ENCODE measurements around the gene ZNF26.
"Not testable (repeated sequence)": the region's sequence is repeated elsewhere in the genome, so short reads cannot be mapped to it uniquely, and the experiment has no call there.

ZNF26 gene

GRCh38 chr12:132986001-132986884, at the start of gene ZNF26:
Gene ZNF26 (plus strand): TSS chr12:132986367. CDS start chr12:132986841, 474 bp downstream.
- peak; percentile 88 for DNase-seq

- DNase-seq, result not testable (repeated sequence)
Measured at GRCh38 chr12:132936921-132937320, 49.2 kb upstream of the ZNF26 start.

GRCh38 chr12:132937476-132937875, 48.7 kb upstream of the ZNF26 start:
- no peak for DNase-seq

- not testable (repeated sequence) for DNase-seq
Measured at GRCh38 chr12:132938807-132939206, 47.4 kb upstream of the ZNF26 start.

- no peak for DNase-seq
Measured at GRCh38 chr12:132940071-132940719, 46.0 kb upstream of the ZNF26 start.

- DNase-seq, result no peak
Measured at GRCh38 chr12:132941336-132941954, 44.7 kb upstream of the ZNF26 start.

- DNase-seq, result no peak
Measured at GRCh38 chr12:132942611-132943010, 43.6 kb upstream of the ZNF26 start.

- DNase-seq, result no peak
Measured at GRCh38 chr12:132945806-132946205, 40.4 kb upstream of the ZNF26 start.

GRCh38 chr12:132946246-132946820, 39.8 kb upstream of the ZNF26 start:
- DNase-seq, result no peak

- DNase-seq, result no peak
Measured at GRCh38 chr12:132948146-132949066, 37.8 kb upstream of the ZNF26 start.

GRCh38 chr12:132949936-132950837, 36.0 kb upstream of the ZNF26 start:
- no peak for DNase-seq

GRCh38 chr12:132950844-132951535, 35.2 kb upstream of the ZNF26 start:
- DNase-seq, result no peak

GRCh38 chr12:132951649-132952048, 34.5 kb upstream of the ZNF26 start:
- no peak for DNase-seq

GRCh38 chr12:132952371-132953162, 33.6 kb upstream of the ZNF26 start:
- no peak for DNase-seq

GRCh38 chr12:132953163-132953425, 33.1 kb upstream of the ZNF26 start:
- no peak for DNase-seq

- DNase-seq, result no peak
Measured at GRCh38 chr12:132953771-132954170, 32.4 kb upstream of the ZNF26 start.

- DNase-seq, result no peak
Measured at GRCh38 chr12:132954471-132955048, 31.6 kb upstream of the ZNF26 start.

- DNase-seq, result peak; percentile 7
Measured at GRCh38 chr12:132955094-132956010, 30.8 kb upstream of the ZNF26 start.

All from stimulated activated CD4-positive, alpha-beta T cell treated with anti-CD3 and anti-CD28 coated beads, Interleukin-4, amount 100 ng/mL, for 24 hours (primary cell).